GM23338 (cell line): ENCODE measurements around the gene SH3TC1. TPM values are rescaled to one million over a fixed set of nuclear protein-coding genes. Genes with fewer than 3 reads are reported as not detected.

ENCODE experiments used
- ATAC-seq: fragments of 200-7000 bp; cut with Tn5 transposase; 3 replicates; pipeline ENCODE4 v1.9.1; 2020
- DNase-seq: peaks from one replicate; pipeline ENCODE4 v3.0.0-alpha.2; 2015; ENCODE audit warnings: low spot score
- H2AFZ ChIP-seq: fragments of 200-600 bp; sonication (generic); 2 replicates; pipeline ENCODE4 v1.8.0; 2016; ENCODE audit warnings: antibody characterized with exemption, mild to moderate bottlenecking, moderate library complexity
- H3F3A ChIP-seq: fragments of 200-600 bp; sonication (generic); replicated peaks from 2 replicates; pipeline ENCODE4 v1.8.0; 2017; ENCODE audit warnings: antibody characterized with exemption, mixed run types, low read depth
- H3K27ac ChIP-seq: fragments of 200-600 bp; sonication (generic); 2 replicates; pipeline ENCODE4 v1.6.1; 2016; ENCODE audit warnings: low read depth
- H3K27me3 ChIP-seq: fragments of 200-600 bp; sonication (generic); 2 replicates; pipeline ENCODE4 v1.8.0; 2016; ENCODE audit warnings: mild to moderate bottlenecking, mixed run types, moderate library complexity; ENCODE audit not compliant: insufficient read depth
- H3K36me3 ChIP-seq: fragments of 200-600 bp; sonication (generic); 2 replicates; pipeline ENCODE4 v1.8.0; 2016; ENCODE audit warnings: mild to moderate bottlenecking; ENCODE audit not compliant: insufficient read depth
- H3K4me1 ChIP-seq: fragments of 200-600 bp; sonication (generic); 2 replicates; pipeline ENCODE4 v1.8.0; 2016; ENCODE audit warnings: mild to moderate bottlenecking, moderate library complexity; ENCODE audit not compliant: insufficient read depth
- H3K4me2 ChIP-seq: fragments of 200-600 bp; sonication (generic); 2 replicates; pipeline ENCODE4 v1.7.1; 2017; ENCODE audit warnings: mixed run types
- H3K4me3 ChIP-seq: fragments of 200-600 bp; sonication (generic); 2 replicates; pipeline ENCODE4 v1.6.1; 2016; ENCODE audit warnings: mixed run types
- H3K79me2 ChIP-seq: fragments of 200-600 bp; sonication (generic); replicated peaks from 2 replicates; pipeline ENCODE4 v1.8.0; 2017; ENCODE audit warnings: mild to moderate bottlenecking; ENCODE audit not compliant: insufficient read depth
- H3K9me2 ChIP-seq: fragments of 200-600 bp; sonication (generic); 2 replicates; pipeline ENCODE4 v1.8.0; 2017; ENCODE audit not compliant: insufficient read depth
- H4K20me1 ChIP-seq: fragments of 200-600 bp; sonication (generic); replicated peaks from 2 replicates; pipeline ENCODE4 v1.8.0; 2017; ENCODE audit warnings: mild to moderate bottlenecking; ENCODE audit not compliant: insufficient read depth
- H3K27ac Mint-ChIP-seq: 2 replicates; pipeline ENCODE4 v1.8.0; 2020; ENCODE audit warnings: inconsistent platforms, mild to moderate bottlenecking, moderate library complexity, mixed read lengths
- H3K27me3 Mint-ChIP-seq: 3 replicates; pipeline ENCODE4 v1.8.0; 2022; ENCODE audit warnings: low read depth, mild to moderate bottlenecking, moderate library complexity, mixed read lengths, inconsistent platforms; ENCODE audit not compliant: insufficient read depth, poor library complexity
- H3K36me3 Mint-ChIP-seq: 3 replicates; pipeline ENCODE4 v1.8.0; 2021; ENCODE audit warnings: low read depth, mild to moderate bottlenecking, inconsistent platforms, moderate library complexity, mixed read lengths
- H3K4me1 Mint-ChIP-seq: 3 replicates; pipeline ENCODE4 v1.8.0; 2020; ENCODE audit warnings: mild to moderate bottlenecking, inconsistent platforms, mixed read lengths
- H3K4me3 Mint-ChIP-seq: 3 replicates; pipeline ENCODE4 v1.8.0; 2021; ENCODE audit warnings: moderate library complexity, mild to moderate bottlenecking, inconsistent platforms, mixed read lengths
- H3K9me3 Mint-ChIP-seq: 3 replicates; pipeline ENCODE4 v1.8.0; 2020; ENCODE audit warnings: moderate library complexity, mild to moderate bottlenecking, inconsistent platforms, mixed read lengths
- CREB1 ChIP-seq: fragments of 250-450 bp; sonication (Bioruptor Pico); IDR thresholded peaks from 2 replicates; pipeline ENCODE4 v1.5.0; 2020; ENCODE audit warnings: low read depth, mild to moderate bottlenecking, moderate library complexity
- CTCF ChIP-seq, 2 experiments: fragments of 200-600 bp in 1 of 2; sonication (generic) in 1 of 2; conservative IDR thresholded peaks; 2 replicates each; pipeline versions ENCODE4 v1.5.1 to v1.6.1; 2016 to 2017; ENCODE audit warnings: antibody characterized with exemption in 2 of 2, low read depth in 2 of 2, mild to moderate bottlenecking in 2 of 2, moderate library complexity in 1 of 2
- ETS1 ChIP-seq: IDR thresholded peaks from 2 replicates; pipeline ENCODE4 v1.6.1; 2016; ENCODE audit warnings: antibody characterized with exemption
- JUNB ChIP-seq: IDR thresholded peaks from one replicate; pipeline ENCODE4 v1.6.1; 2016; ENCODE audit warnings: antibody characterized with exemption; ENCODE audit not compliant: unreplicated experiment
- POLR2AphosphoS5 ChIP-seq: IDR thresholded peaks from 2 replicates; pipeline ENCODE4 v1.6.1; 2016; ENCODE audit warnings: antibody characterized with exemption, low read depth
- ZNF114 ChIP-seq: fragments of 250-450 bp; sonication (Bioruptor Pico); IDR thresholded peaks from 2 replicates; pipeline ENCODE4 v1.5.0; 2020; ENCODE audit warnings: mild to moderate bottlenecking, moderate library complexity
- ZNF331 ChIP-seq: fragments of 250-450 bp; sonication (Bioruptor Pico); IDR thresholded peaks from 2 replicates; pipeline ENCODE4 v1.5.0; 2020; ENCODE audit warnings: low read depth, mild to moderate bottlenecking, moderate library complexity
- polyA plus RNA-seq: library from polyadenylated mRNA; unstranded; fragments of >200 nt; fragmentation: Nextera tagmentation; extraction: Ambion mirVana; gene quantifications from 2 replicates; pipeline ENCODE4 v1.2.1, GENCODE V29; 2016
- total RNA-seq: library from RNA; depleted of rRNA; stranded (reverse); fragments of >200 nt; shearing (Covaris generic); gene quantifications from 2 replicates; pipeline ENCODE4 v1.2.3, GENCODE V29; 2014

The SH3TC1 gene
- total and polyA plus RNA-seq, 2 experiments from 2014 or later, result 0.07 TPM; not detected in 1

GRCh38 chr4:8167291-8167690, 31.8 kb upstream of the SH3TC1 start (continued):
- TF ChIP-seq CTCF (conservative IDR thresholded peaks at IDR 0.05; ENCODE audit: low read depth in 2 of 2), result no peak
- no peak for TF ChIP-seq CREB1 (CRISPR knock-in tag)
- no peak for TF ChIP-seq POLR2AphosphoS5
- TF ChIP-seq ZNF114 (CRISPR knock-in tag), result no peak
- TF ChIP-seq ETS1, result no peak

- H3K27ac ChIP-seq, result no peak overlapping the region
- no peaks in the 10 kb centered on the region for H3K27me3 ChIP-seq
- H3K4me1 Mint-ChIP-seq, result no peaks in the 10 kb centered on the region
- no peak overlapping the region for H2AFZ ChIP-seq
- peaks cover 19% of the 10 kb centered on the region for H3K9me3 Mint-ChIP-seq
- no peak for TF ChIP-seq ETS1
- no peak for TF ChIP-seq JUNB
- no peak for TF ChIP-seq POLR2AphosphoS5
- no peak for TF ChIP-seq ZNF331 (CRISPR knock-in tag)
- TF ChIP-seq CREB1 (CRISPR knock-in tag), result no peak
- TF ChIP-seq CTCF (conservative IDR thresholded peaks at IDR 0.05; ENCODE audit: low read depth in 2 of 2), result no peak
- peaks cover 4% of the 10 kb centered on the region; the same call in 1 of the 2 replicates for H3K9me2 ChIP-seq
- peaks cover 7% of the 10 kb centered on the region; the same call in 2 of the 3 replicates for H3K36me3 Mint-ChIP-seq
- H3K36me3 ChIP-seq, result no peaks in the 10 kb centered on the region
- ATAC-seq (no peak), DNase-seq (no peak)
- H3K79me2 ChIP-seq, result no peaks in the 10 kb centered on the region
- no peak overlapping the region for H3K27ac Mint-ChIP-seq
- H3K4me1 ChIP-seq, result no peaks in the 10 kb centered on the region
- H3K4me2 ChIP-seq, result no peak overlapping the region
- no peak overlapping the region for H3K4me3 Mint-ChIP-seq
- H3K27me3 Mint-ChIP-seq, result no peaks in the 10 kb centered on the region
- H3K4me3 ChIP-seq, result no peak overlapping the region
- H3F3A ChIP-seq, result no peaks in the 10 kb centered on the region
- no peaks in the 10 kb centered on the region for H4K20me1 ChIP-seq
Measured at GRCh38 chr4:8167815-8168214, 31.3 kb upstream of the SH3TC1 start.
